K562 (cell line): ENCODE data around the gene PRICKLE3. TPM values are rescaled to one million over a fixed set of nuclear protein-coding genes. Genes with fewer than 3 reads are reported as not detected.

Source experiments
- ATF6 ChIP-seq: sonication (generic); formaldehyde crosslinking; IDR thresholded peaks from 2 replicates; pipeline ENCODE4 v1.4.0; 2020; ENCODE audit warnings: mild to moderate bottlenecking, missing genetic modification reagents
- C11orf30 ChIP-seq: fragments of 450-650 bp; IDR thresholded peaks from 2 replicates; pipeline ENCODE4 v1.6.1; 2016; ENCODE audit warnings: low read depth, mild to moderate bottlenecking
- ESRRA ChIP-seq: fragments of 450-650 bp; IDR thresholded peaks from 2 replicates; pipeline ENCODE4 v1.6.1; 2014; ENCODE audit warnings: low read depth, mild to moderate bottlenecking, moderate library complexity, borderline replicate concordance
- HDAC1 ChIP-seq, 2 experiments: fragments of 450-650 bp; IDR thresholded peaks; 2 replicates each; pipeline ENCODE4 v1.6.1; 2016 to 2017; ENCODE audit warnings: inconsistent platforms in 1 of 2, mild to moderate bottlenecking in 1 of 2, moderate library complexity in 1 of 2
- HDAC3 ChIP-seq: fragments of 450-650 bp; IDR thresholded peaks from 2 replicates; pipeline ENCODE4 v1.6.1; 2018; ENCODE audit warnings: borderline replicate concordance, mild to moderate bottlenecking, moderate library complexity; ENCODE audit not compliant: partially characterized antibody
- IRF1 ChIP-seq: sonication (generic); formaldehyde crosslinking; IDR thresholded peaks from 2 replicates; pipeline ENCODE4 v1.8.0; 2022; ENCODE audit warnings: missing genetic modification reagents, mild to moderate bottlenecking, borderline replicate concordance
- JUN ChIP-seq, 2 experiments: sonication (generic) in 1 of 2; formaldehyde crosslinking in 1 of 2; IDR thresholded peaks; 2 replicates each; pipeline versions ENCODE4 v1.6.1 to v1.8.0; 2012 to 2022; ENCODE audit warnings: borderline replicate concordance in 2 of 2, mild to moderate bottlenecking in 2 of 2, improper control_type of control experiment in 1 of 2, low read depth in 1 of 2, low read length in 1 of 2, missing genetic modification reagents in 1 of 2
- KLF10 ChIP-seq: fragments of 250-450 bp; sonication (Bioruptor Pico); IDR thresholded peaks from 2 replicates; pipeline ENCODE4 v1.6.1; 2021; ENCODE audit warnings: matching md5 sums
- MED1 ChIP-seq: sonication (generic); formaldehyde crosslinking; IDR thresholded peaks from 2 replicates; pipeline ENCODE4 v1.8.1; 2023; ENCODE audit warnings: missing genetic modification reagents, borderline replicate concordance
- MTA2 ChIP-seq: fragments of 450-650 bp; IDR thresholded peaks from 2 replicates; pipeline ENCODE4 v1.6.1; 2016; ENCODE audit warnings: low read depth
- PHF8 ChIP-seq: fragments of 200-600 bp; sonication (generic); IDR thresholded peaks from 2 replicates; pipeline ENCODE4 v1.6.1; 2012; ENCODE audit warnings: mixed run types, mild to moderate bottlenecking, inconsistent platforms, low read length, moderate library complexity, borderline replicate concordance
- POLR2AphosphoS5 ChIP-seq: IDR thresholded peaks from 2 replicates; pipeline ENCODE4 v1.6.1; 2011; ENCODE audit warnings: mild to moderate bottlenecking, low read depth, low read length, moderate library complexity; ENCODE audit not compliant: control insufficient read depth, insufficient read depth
- ZNF507 ChIP-seq: conservative IDR thresholded peaks from 2 replicates; pipeline ENCODE4 v1.6.1; 2017; ENCODE audit warnings: missing genetic modification characterization, missing compliant biosample characterization
- polyA plus RNA-seq, 8 experiments: library from polyadenylated mRNA; depleted of rRNA in 4 of 8; stranded (reverse) in 5 of 8; unstranded in 3 of 8; fragments of >200 nt; fragmentation: Nextera tagmentation in 2 of 8; fragmentation: Illumina TruSeq in 1 of 8; extraction: Ambion mirVana in 2 of 8; extraction: Trizol in 1 of 8; gene quantifications; 2 replicates each; pipeline versions ENCODE4 v1.2.1 to v1.2.3, GENCODE V29; 2011 to 2014; ENCODE audit warnings: inconsistent platforms in 1 of 8, missing spikeins in 1 of 8
- total RNA-seq, 7 experiments: library from RNA; depleted of rRNA in 6 of 7; stranded (reverse); fragments of >200 nt in 6 of 7; fragmentation: Illumina TruSeq in 2 of 7; extraction: Trizol in 2 of 7; gene quantifications; 2 replicates each; pipeline versions ENCODE4 v1.2.1 to v1.2.3, GENCODE V29; 2011 to 2021; ENCODE audit warnings: low replicate concordance in 1 of 7
- TF ChIP-seq, protein P1 (sequence below): IDR thresholded peaks from 2 replicates; pipeline ENCODE4 v1.6.1; 2011; ENCODE audit not compliant: insufficient read length; ENCODE audit errors: extremely low read depth
- TF ChIP-seq, protein P2 (sequence below), 2 experiments: fragments of 450-650 bp in 1 of 2; sonication (generic) in 1 of 2; formaldehyde crosslinking; conservative IDR thresholded peaks; 2 replicates each; pipeline versions ENCODE4 v1.4.0 to v1.8.1; 2020 to 2022; ENCODE audit warnings: mild to moderate bottlenecking in 1 of 2, missing genetic modification reagents in 1 of 2
- TF ChIP-seq, protein P3 (sequence below): fragments of 450-650 bp; IDR thresholded peaks from 2 replicates; pipeline ENCODE4 v1.6.1; 2016
- TF ChIP-seq, protein P4 (sequence below): fragments of 250-450 bp; sonication (Bioruptor Pico); IDR thresholded peaks from 2 replicates; pipeline ENCODE4 v1.9.0; 2021; ENCODE audit warnings: mild to moderate bottlenecking, inconsistent platforms

The PRICKLE3 gene
- total and polyA plus RNA-seq, 9 of the 15 experiments (the other 6 are each of a cell fraction or from before 2014, with no cell fraction given) = 1.1 to 44.3 (median 14.0) TPM

GRCh38 chrX:49184294-49185281, 1.6 kb downstream of the PRICKLE3 start (continued):
- no peak for TF ChIP-seq JUN (IDR thresholded peaks at IDR 0.05; ENCODE audit: borderline replicate concordance, low read depth, low read length)
- no peak for TF ChIP-seq JUN (CRISPR knock-in tag; IDR thresholded peaks at IDR 0.05; ENCODE audit: borderline replicate concordance)
- no peak for TF ChIP-seq HDAC3
- TF ChIP-seq, protein P1, sequence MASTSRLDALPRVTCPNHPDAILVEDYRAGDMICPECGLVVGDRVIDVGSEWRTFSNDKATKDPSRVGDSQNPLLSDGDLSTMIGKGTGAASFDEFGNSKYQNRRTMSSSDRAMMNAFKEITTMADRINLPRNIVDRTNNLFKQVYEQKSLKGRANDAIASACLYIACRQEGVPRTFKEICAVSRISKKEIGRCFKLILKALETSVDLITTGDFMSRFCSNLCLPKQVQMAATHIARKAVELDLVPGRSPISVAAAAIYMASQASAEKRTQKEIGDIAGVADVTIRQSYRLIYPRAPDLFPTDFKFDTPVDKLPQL = no peak
- 0 out of 4 replicates have a peak, but pooled peaks of 1 of the 2 experiments have one; percentile 4 for TF ChIP-seq HDAC1 (IDR thresholded peaks at IDR 0.05)
- TF ChIP-seq, protein P2, sequence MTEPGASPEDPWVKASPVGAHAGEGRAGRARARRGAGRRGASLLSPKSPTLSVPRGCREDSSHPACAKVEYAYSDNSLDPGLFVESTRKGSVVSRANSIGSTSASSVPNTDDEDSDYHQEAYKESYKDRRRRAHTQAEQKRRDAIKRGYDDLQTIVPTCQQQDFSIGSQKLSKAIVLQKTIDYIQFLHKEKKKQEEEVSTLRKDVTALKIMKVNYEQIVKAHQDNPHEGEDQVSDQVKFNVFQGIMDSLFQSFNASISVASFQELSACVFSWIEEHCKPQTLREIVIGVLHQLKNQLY (CRISPR knock-in tag; conservative IDR thresholded peaks at IDR 0.05) = no peak
- TF ChIP-seq, protein P3, sequence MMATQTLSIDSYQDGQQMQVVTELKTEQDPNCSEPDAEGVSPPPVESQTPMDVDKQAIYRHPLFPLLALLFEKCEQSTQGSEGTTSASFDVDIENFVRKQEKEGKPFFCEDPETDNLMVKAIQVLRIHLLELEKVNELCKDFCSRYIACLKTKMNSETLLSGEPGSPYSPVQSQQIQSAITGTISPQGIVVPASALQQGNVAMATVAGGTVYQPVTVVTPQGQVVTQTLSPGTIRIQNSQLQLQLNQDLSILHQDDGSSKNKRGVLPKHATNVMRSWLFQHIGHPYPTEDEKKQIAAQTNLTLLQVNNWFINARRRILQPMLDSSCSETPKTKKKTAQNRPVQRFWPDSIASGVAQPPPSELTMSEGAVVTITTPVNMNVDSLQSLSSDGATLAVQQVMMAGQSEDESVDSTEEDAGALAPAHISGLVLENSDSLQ = no peak
- TF ChIP-seq MED1 (CRISPR knock-in tag) = no peak
- TF ChIP-seq ZNF507 (tag) = no peak
- TF ChIP-seq, protein P4, sequence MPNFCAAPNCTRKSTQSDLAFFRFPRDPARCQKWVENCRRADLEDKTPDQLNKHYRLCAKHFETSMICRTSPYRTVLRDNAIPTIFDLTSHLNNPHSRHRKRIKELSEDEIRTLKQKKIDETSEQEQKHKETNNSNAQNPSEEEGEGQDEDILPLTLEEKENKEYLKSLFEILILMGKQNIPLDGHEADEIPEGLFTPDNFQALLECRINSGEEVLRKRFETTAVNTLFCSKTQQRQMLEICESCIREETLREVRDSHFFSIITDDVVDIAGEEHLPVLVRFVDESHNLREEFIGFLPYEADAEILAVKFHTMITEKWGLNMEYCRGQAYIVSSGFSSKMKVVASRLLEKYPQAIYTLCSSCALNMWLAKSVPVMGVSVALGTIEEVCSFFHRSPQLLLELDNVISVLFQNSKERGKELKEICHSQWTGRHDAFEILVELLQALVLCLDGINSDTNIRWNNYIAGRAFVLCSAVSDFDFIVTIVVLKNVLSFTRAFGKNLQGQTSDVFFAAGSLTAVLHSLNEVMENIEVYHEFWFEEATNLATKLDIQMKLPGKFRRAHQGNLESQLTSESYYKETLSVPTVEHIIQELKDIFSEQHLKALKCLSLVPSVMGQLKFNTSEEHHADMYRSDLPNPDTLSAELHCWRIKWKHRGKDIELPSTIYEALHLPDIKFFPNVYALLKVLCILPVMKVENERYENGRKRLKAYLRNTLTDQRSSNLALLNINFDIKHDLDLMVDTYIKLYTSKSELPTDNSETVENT (CRISPR knock-in tag) = no peak
- no peak for TF ChIP-seq KLF10 (CRISPR knock-in tag)
- no peak for TF ChIP-seq IRF1 (CRISPR knock-in tag)
- TF ChIP-seq POLR2AphosphoS5 = 0 out of 2 replicates have a peak, but pooled peaks have one; percentile 27
- TF ChIP-seq MTA2 = no peak
- no peak for TF ChIP-seq ATF6 (CRISPR knock-in tag)
- peak; percentile 28; the same call in 1 of the 2 replicates for TF ChIP-seq PHF8
- TF ChIP-seq C11orf30 = no peak
- TF ChIP-seq ESRRA = no peak
